RWPE2 (cell line): ENCODE measurements around the gene KIF6.
A peak's percentile ranks its signal among the peaks of the same experiment; 100 is the strongest.
"Not testable (repeated sequence)": the region's sequence is repeated elsewhere in the genome, so short reads cannot be mapped to it uniquely, and the experiment has no call there.

Experiments used
- ATAC-seq: fragments of 200-7000 bp; cut with Tn5 transposase; 3 replicates; pipeline ENCODE4 v1.9.1; 2021; ENCODE audit warnings: low read depth
- DNase-seq: peaks from one replicate; pipeline ENCODE4 v3.0.0-alpha.2; 2020; ENCODE audit warnings: low spot score
- H3K27ac ChIP-seq: fragments of 450-650 bp; 2 replicates; pipeline ENCODE4 v1.5.1; 2017; ENCODE audit warnings: mild to moderate bottlenecking; ENCODE audit not compliant: poor library complexity, severe bottlenecking
- H3K27me3 ChIP-seq: fragments of 250-450 bp; sonication (Bioruptor Pico); 2 replicates; pipeline ENCODE4 v1.5.1; 2021; ENCODE audit warnings: mild to moderate bottlenecking, moderate library complexity; ENCODE audit not compliant: insufficient read depth, poor library complexity, severe bottlenecking
- H3K36me3 ChIP-seq: fragments of 250-450 bp; sonication (Bioruptor Pico); 2 replicates; pipeline ENCODE4 v1.5.1; 2020; ENCODE audit warnings: low read depth, mild to moderate bottlenecking, moderate library complexity
- H3K4me1 ChIP-seq: fragments of 250-450 bp; sonication (Bioruptor Pico); 2 replicates; pipeline ENCODE4 v1.5.1; 2021; ENCODE audit warnings: mild to moderate bottlenecking, moderate library complexity; ENCODE audit not compliant: insufficient read depth, poor library complexity, severe bottlenecking
- H3K4me3 ChIP-seq: fragments of 250-450 bp; sonication (Bioruptor Pico); 2 replicates; pipeline ENCODE4 v1.5.1; 2021; ENCODE audit warnings: mild to moderate bottlenecking, moderate library complexity; ENCODE audit not compliant: severe bottlenecking
- H3K9me3 ChIP-seq: fragments of 250-450 bp; sonication (Bioruptor Pico); 2 replicates; pipeline ENCODE4 v1.5.1; 2021; ENCODE audit warnings: mild to moderate bottlenecking, moderate library complexity; ENCODE audit not compliant: severe bottlenecking
- CTCF ChIP-seq: fragments of 450-650 bp; IDR thresholded peaks from one replicate; pipeline ENCODE4 v1.5.1; 2017; ENCODE audit warnings: mild to moderate bottlenecking, moderate library complexity; ENCODE audit not compliant: poor library complexity, severe bottlenecking

The KIF6 gene

GRCh38 chr6:39746795-39747194, 21.6 kb upstream of the KIF6 start:
- ATAC-seq, result no peak
- no peak for TF ChIP-seq CTCF

GRCh38 chr6:39733704-39734103, 8.5 kb upstream of the KIF6 start:
- ATAC-seq (no peak), DNase-seq (no peak)
- Histone ChIP-seq H3K27ac (no peak overlapping the region), H3K36me3 (no peaks in the 10 kb centered on the region), H3K4me3 (no peak overlapping the region), H3K4me1 (no peaks in the 10 kb centered on the region), H3K27me3 (peaks cover 5% of the 10 kb centered on the region), H3K9me3 (no peaks in the 10 kb centered on the region)
- TF ChIP-seq CTCF, result no peak

More at GRCh38 chr6:39746795-39747194, 21.6 kb upstream of the KIF6 start:
- H3K4me3 ChIP-seq, result no peak overlapping the region
- DNase-seq, result no peak
- H3K27ac ChIP-seq, result no peak overlapping the region
- no peaks in the 10 kb centered on the region for H3K36me3 ChIP-seq
- peaks cover 4% of the 10 kb centered on the region for H3K27me3 ChIP-seq
- H3K9me3 ChIP-seq, result no peaks in the 10 kb centered on the region
- H3K4me1 ChIP-seq, result no peaks in the 10 kb centered on the region

GRCh38 chr6:39731565-39731964, 6.4 kb upstream of the KIF6 start:
- peaks cover 5% of the 10 kb centered on the region for H3K27me3 ChIP-seq
- no peak overlapping the region for H3K27ac ChIP-seq
- no peak for TF ChIP-seq CTCF
- no peaks in the 10 kb centered on the region for H3K9me3 ChIP-seq
- no peak for ATAC-seq
- H3K4me1 ChIP-seq, result no peaks in the 10 kb centered on the region
- H3K36me3 ChIP-seq, result no peaks in the 10 kb centered on the region
- DNase-seq, result no peak
- H3K4me3 ChIP-seq, result no peak overlapping the region

- no peaks in the 10 kb centered on the region for H3K36me3 ChIP-seq
- no peaks in the 10 kb centered on the region for H3K9me3 ChIP-seq
- H3K27me3 ChIP-seq, result peaks cover 5% of the 10 kb centered on the region
- H3K4me1 ChIP-seq, result no peaks in the 10 kb centered on the region
- H3K4me3 ChIP-seq, result no peak overlapping the region
- no peak overlapping the region for H3K27ac ChIP-seq
- no peak for TF ChIP-seq CTCF
- ATAC-seq (no peak), DNase-seq (no peak)
Observed at GRCh38 chr6:39729945-39730344, 4.7 kb upstream of the KIF6 start.

- H3K4me3 ChIP-seq, result peak overlapping the region; percentile 47
- no peak for DNase-seq
- peaks cover 5% of the 10 kb centered on the region for H3K27me3 ChIP-seq
Observed at GRCh38 chr6:39725632-39725997, 407 bp upstream of the KIF6 start.

GRCh38 chr6:39723350-39723749, 1.9 kb downstream of the KIF6 start:
- not testable (repeated sequence) for DNase-seq, H3K36me3 ChIP-seq, H3K4me1 ChIP-seq, H3K27ac ChIP-seq, H3K27me3 ChIP-seq, H3K9me3 ChIP-seq, H3K4me3 ChIP-seq, ATAC-seq

More at GRCh38 chr6:39725632-39725997, 407 bp upstream of the KIF6 start:
- H3K27ac ChIP-seq, result no peak overlapping the region
- TF ChIP-seq CTCF, result no peak
- no peaks in the 10 kb centered on the region for H3K36me3 ChIP-seq
- H3K4me1 ChIP-seq, result no peaks in the 10 kb centered on the region
- ATAC-seq, result no peak
- H3K9me3 ChIP-seq, result no peaks in the 10 kb centered on the region
